Measurements from ENCODE around the gene SLC34A1.

- TF ChIP-seq, protein P1, sequence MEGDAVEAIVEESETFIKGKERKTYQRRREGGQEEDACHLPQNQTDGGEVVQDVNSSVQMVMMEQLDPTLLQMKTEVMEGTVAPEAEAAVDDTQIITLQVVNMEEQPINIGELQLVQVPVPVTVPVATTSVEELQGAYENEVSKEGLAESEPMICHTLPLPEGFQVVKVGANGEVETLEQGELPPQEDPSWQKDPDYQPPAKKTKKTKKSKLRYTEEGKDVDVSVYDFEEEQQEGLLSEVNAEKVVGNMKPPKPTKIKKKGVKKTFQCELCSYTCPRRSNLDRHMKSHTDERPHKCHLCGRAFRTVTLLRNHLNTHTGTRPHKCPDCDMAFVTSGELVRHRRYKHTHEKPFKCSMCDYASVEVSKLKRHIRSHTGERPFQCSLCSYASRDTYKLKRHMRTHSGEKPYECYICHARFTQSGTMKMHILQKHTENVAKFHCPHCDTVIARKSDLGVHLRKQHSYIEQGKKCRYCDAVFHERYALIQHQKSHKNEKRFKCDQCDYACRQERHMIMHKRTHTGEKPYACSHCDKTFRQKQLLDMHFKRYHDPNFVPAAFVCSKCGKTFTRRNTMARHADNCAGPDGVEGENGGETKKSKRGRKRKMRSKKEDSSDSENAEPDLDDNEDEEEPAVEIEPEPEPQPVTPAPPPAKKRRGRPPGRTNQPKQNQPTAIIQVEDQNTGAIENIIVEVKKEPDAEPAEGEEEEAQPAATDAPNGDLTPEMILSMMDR (IDR thresholded peaks at IDR 0.05), result no peak
- no peak for TF ChIP-seq EP300 (IDR thresholded peaks at IDR 0.05)
Observed at GRCh38 chr5:177404641-177405179, 20.5 kb downstream of the SLC34A1 start.

All from esophagus muscularis mucosa (tissue), 3 donors.